GM12872 (cell line): Measurements from ENCODE around the gene GPR45.

Experiments used
- TF ChIP-seq, protein P1 (sequence below): IDR thresholded peaks from 3 replicates; pipeline ENCODE4 v1.5.1; 2011; ENCODE audit warnings: low read depth, mild to moderate bottlenecking, low read length, moderate library complexity; ENCODE audit not compliant: insufficient read depth

The GPR45 gene

DNA sequence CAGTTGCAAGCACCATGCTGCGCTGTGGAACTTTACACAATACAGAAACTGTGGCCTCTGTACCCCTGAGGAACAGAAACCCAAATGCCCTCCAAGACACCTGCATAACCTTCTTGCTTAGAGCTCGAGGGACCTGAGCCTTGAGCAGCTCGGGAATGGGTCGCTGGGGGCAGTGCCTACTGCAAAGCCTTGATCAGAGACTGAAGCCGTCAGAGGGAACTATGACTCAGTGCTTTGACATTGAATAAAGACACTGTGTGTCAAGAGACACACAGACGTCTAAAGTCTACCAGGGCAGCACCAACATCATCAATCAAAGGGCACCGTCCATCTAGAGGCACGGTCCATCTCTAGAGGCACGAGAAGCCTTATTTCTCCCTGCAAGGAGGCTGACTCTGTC lies 30.6 kb downstream of the GPR45 start:
- TF ChIP-seq, protein P1, sequence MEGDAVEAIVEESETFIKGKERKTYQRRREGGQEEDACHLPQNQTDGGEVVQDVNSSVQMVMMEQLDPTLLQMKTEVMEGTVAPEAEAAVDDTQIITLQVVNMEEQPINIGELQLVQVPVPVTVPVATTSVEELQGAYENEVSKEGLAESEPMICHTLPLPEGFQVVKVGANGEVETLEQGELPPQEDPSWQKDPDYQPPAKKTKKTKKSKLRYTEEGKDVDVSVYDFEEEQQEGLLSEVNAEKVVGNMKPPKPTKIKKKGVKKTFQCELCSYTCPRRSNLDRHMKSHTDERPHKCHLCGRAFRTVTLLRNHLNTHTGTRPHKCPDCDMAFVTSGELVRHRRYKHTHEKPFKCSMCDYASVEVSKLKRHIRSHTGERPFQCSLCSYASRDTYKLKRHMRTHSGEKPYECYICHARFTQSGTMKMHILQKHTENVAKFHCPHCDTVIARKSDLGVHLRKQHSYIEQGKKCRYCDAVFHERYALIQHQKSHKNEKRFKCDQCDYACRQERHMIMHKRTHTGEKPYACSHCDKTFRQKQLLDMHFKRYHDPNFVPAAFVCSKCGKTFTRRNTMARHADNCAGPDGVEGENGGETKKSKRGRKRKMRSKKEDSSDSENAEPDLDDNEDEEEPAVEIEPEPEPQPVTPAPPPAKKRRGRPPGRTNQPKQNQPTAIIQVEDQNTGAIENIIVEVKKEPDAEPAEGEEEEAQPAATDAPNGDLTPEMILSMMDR = no peak

DNA sequence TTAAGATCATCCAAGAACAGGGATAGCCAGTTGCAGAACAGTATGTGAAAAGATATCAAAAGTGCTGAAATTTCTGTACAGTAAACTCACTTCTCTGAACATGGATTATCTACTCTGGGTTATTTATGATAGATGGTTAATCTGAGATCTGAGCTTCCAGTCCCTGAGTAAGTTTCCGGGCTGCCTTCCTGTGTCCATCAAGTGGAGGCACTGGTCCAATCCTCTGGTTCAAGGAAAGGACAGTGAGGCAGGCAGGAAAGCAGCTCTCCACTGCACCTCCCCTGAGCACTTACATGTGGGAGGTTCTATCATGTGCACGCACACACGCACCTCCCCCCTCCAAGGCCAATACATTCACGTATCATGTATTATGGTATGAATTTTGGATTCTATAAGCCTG lies 32.5 kb downstream of the GPR45 start:
- TF ChIP-seq, protein P1 = no peak

DNA sequence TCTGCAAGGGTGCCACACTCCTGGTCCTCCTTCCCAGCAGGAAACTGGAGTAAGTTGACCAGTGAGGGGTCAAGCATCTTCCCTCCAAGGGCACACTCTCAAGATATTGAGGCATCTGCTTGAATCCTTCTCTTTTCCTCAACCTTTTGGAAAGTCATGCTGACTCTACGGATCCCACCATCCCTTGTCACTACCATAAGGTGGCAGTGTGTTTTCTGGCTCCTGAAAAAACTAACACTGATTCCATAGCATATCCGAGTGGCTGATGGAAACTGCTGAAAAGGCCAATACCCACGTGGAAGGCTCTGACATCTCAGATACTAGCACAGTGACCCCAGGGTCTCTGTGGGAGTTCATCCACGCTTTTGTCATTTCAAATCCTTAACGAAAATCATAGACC lies 37.1 kb downstream of the GPR45 start:
- TF ChIP-seq, protein P1 = no peak

DNA sequence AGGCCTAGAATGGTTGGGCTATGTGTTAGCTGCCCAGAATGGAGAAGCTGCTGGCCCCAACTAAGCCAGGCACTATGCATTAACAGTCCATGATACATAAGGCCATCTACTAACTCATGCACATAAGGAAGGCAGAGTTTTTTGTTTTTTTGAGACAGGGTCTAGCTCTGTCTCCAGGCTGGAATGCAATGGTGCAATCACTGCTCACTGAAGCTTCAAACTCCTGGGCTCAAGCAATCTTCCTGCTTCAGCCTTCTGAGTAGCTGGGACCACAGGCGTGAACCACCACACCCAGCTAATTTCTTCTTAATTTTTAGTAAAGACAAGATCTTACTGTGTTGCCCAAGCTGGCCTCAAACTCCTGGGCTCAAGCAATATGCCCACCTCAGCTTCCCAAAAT lies 37.6 kb downstream of the GPR45 start:
- TF ChIP-seq, protein P1 = no peak

DNA sequence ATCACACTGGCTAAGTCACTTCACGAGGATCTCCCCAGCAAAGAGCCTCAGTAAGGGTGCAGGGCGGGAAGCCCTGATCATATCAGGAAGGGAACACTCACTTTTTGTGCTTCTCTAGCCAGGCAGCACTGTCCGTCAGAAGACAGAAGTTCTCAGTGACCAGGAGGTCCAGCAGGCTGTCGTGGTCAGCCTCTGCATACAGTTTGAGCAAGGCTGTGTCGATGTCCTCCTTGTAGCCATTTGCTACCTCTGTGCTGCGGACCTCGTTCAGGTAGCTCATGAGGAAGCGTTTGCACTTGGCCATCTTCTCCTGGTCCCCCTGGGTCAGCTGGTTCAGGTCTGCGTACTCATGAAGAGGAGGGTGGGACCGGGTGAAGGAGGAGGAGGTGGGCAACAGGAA lies 38.7 kb downstream of the GPR45 start:
- TF ChIP-seq, protein P1 = no peak

DNA sequence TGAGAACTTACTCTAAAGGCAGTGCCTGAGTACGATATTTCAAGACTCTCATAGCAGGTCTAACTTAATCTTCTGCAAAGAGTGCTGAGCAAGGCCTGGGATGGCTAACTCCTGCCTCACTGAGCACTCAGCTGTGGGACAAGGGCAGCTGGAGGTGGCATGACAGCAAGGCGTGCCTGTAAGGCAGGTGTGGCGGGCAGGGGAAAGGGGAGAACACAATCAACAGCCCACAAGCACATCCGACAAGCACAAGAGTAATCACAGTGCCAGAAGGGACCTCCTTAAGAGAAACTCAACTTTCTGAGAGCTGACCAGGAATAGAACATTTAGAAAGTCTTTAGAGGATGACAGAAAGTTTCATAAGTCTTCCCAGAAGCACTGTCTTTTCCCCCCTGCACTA lies 42.0 kb downstream of the GPR45 start:
- TF ChIP-seq, protein P1 = no peak

DNA sequence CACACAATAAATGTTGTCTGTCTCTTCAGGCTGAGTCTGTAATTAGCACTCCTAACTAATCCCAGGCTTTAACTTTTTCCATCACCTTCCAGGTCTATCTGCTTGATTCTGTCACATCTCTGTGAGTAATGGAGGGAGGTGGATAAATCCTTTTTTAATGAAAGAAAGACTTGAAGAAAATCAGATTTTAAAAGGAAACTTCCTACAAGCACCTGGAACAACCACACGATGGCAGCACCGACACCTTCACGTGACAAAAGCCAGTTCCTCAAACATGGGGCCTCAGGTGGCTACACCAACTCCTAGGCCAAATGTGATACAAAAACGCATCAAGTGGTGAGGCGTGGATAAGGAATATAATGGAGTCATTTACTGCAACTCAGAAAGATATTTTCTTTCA lies 46.1 kb downstream of the GPR45 start:
- TF ChIP-seq, protein P1 = peak; percentile 54

DNA sequence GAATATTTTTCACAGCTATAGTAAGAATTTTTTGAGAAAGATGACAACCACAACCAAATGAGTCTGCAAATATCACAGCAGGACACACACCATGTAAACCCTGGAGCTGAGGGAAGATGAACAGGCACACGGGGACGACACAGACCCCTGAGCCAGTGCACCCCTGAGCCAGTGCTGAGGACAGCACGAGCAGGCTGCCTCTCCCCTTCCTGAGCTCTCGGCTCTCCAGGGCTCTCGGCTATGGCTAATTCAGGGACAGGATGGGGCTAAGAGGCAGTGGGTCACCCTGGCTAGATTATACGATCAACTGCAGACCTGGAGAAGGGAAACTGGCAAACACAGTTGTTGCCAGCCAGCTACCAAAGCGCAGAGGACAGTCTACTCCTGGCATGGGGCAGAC lies 46.6 kb downstream of the GPR45 start:
- TF ChIP-seq, protein P1 = no peak
